CD4-positive, alpha-beta T cell (primary cell): ENCODE data around the gene RAB1B. TPM values are rescaled to one million over a fixed set of nuclear protein-coding genes. Genes with fewer than 3 reads are reported as not detected.

Source experiments
- ATAC-seq: fragments of 200-7000 bp; cut with Tn5 transposase; one replicate; pipeline ENCODE4 v1.10.0; 2022; ENCODE audit warnings: mild to moderate bottlenecking; ENCODE audit not compliant: poor library complexity
- CTCF ChIA-PET: fragments of 350-600 bp; sonication (Branson Sonifier 250); formaldehyde crosslinking; loops from one replicate; lab custom pipeline; 2021; ENCODE audit warnings: antibody characterized with exemption, inconsistent platforms; lab: Charles Lee
- POLR2A ChIA-PET: fragments of 350-600 bp; sonication (Branson Sonifier 250); formaldehyde crosslinking; loops from one replicate; lab custom pipeline; 2021; ENCODE audit warnings: antibody characterized with exemption, inconsistent platforms; lab: Charles Lee
- DNase-seq, 14 experiments: peaks; one replicate each; pipeline ENCODE4 v3.0.0-alpha.2; 2013 to 2020; ENCODE audit warnings: mixed read lengths in 2 of 14
- H3K27ac ChIP-seq, 2 donors: one replicate each; pipeline versions ENCODE4 v1.5.1 to v1.7.0; 2013; ENCODE audit warnings: low read length in 2 of 2, low read depth in 1 of 2, mild to moderate bottlenecking in 1 of 2
- H3K27me3 ChIP-seq, 2 experiments: 1 replicate in 1 of 2; 2 replicates in 1 of 2; pipeline versions ENCODE4 v1.6.1 to v1.7.0; 2013; ENCODE audit warnings: low read length in 2 of 2, control low read depth in 1 of 2, mild to moderate bottlenecking in 1 of 2, moderate library complexity in 1 of 2; ENCODE audit not compliant: insufficient read depth in 2 of 2, control insufficient read depth in 1 of 2
- H3K36me3 ChIP-seq: one replicate; pipeline ENCODE4 v1.6.1; 2013; ENCODE audit warnings: low read length, control low read depth; ENCODE audit not compliant: insufficient read depth
- H3K4me1 ChIP-seq: one replicate; pipeline ENCODE4 v1.6.1; 2013; ENCODE audit warnings: low read length, control low read depth; ENCODE audit not compliant: insufficient read depth
- H3K4me3 ChIP-seq: one replicate; pipeline ENCODE4 v1.5.1; 2013; ENCODE audit warnings: mild to moderate bottlenecking, low read length, moderate library complexity
- H3K9me3 ChIP-seq, 2 experiments: 1 replicate in 1 of 2; 2 replicates in 1 of 2; pipeline versions ENCODE4 v1.6.1 to v1.7.0; 2013; ENCODE audit warnings: low read length in 2 of 2, mild to moderate bottlenecking in 2 of 2, control low read depth in 1 of 2, moderate library complexity in 1 of 2; ENCODE audit not compliant: control insufficient read depth in 1 of 2, insufficient read depth in 1 of 2
- H3K27ac Mint-ChIP-seq: one replicate; pipeline ENCODE4 v1.8.0; 2020; ENCODE audit warnings: mixed read lengths
- H3K27me3 Mint-ChIP-seq: one replicate; pipeline ENCODE4 v1.8.0; 2021; ENCODE audit warnings: mixed read lengths
- H3K36me3 Mint-ChIP-seq: one replicate; pipeline ENCODE4 v1.8.0; 2021; ENCODE audit warnings: low read depth, mixed read lengths
- H3K4me1 Mint-ChIP-seq: one replicate; pipeline ENCODE4 v1.8.0; 2021; ENCODE audit warnings: low read depth, mixed read lengths
- H3K4me3 Mint-ChIP-seq: one replicate; pipeline ENCODE4 v1.8.0; 2020; ENCODE audit warnings: mild to moderate bottlenecking, mixed read lengths
- H3K9me3 Mint-ChIP-seq: one replicate; pipeline ENCODE4 v1.8.0; 2020; ENCODE audit warnings: mixed read lengths
- intact Hi-C, 2 experiments: fragments of 100-400 bp; cut with DNase I in 1 of 2; cut with micrococcal nuclease in 1 of 2; formaldehyde crosslinking; loops; one replicate each; pipeline versions ENCODE4 v1.15.1 to v1.9.0; 2023 to 2025; cut with DNase I, micrococcal nuclease
- total RNA-seq, 174 experiments: library from RNA in 2 of 174; stranded (reverse) in 2 of 174; gene quantifications; one replicate each; pipeline ENCODE4 v1.2.3 and lab custom pipeline; 2021 to 2026
- TF ChIP-seq, protein P1 (sequence below): fragments of 200-600 bp; IDR thresholded peaks from one replicate; pipeline ENCODE4 v1.8.0; 2022; ENCODE audit warnings: antibody characterized with exemption, mild to moderate bottlenecking

The RAB1B gene
- total RNA-seq, 2 experiments from 2014 or later = 27.4 to 29.4 TPM

DNA sequence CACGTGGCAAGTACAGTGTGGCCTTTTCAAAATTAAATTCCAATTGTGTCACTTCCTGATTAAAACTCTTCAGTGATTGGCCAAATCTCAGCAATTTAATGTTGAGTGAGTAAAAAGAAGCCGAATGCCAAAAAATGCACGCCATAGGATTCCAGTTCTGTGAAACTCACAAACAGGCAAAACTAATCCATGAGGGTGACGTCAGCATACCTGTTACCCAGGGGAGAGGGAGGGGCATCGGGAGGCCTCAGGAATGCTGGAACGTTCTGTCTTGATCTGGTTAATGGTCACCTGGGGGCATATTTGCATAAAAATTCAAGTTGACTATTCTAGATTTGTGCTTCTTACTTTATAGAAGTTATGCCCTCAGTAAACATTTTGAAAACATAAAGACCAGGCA is 39.9 kb upstream of the RAB1B start:
- Histone ChIP-seq H3K36me3 (peaks cover 80% of the 10 kb centered on the region), H3K4me3 (no peak overlapping the region), H3K4me1 (no peaks in the 10 kb centered on the region), H3K27me3 (no peaks in the 10 kb centered on the region), H3K9me3 (no peaks in the 10 kb centered on the region), H3K27ac (no peak overlapping the region)
- Mint-ChIP-seq H3K4me1 (no peaks in the 10 kb centered on the region), H3K4me3 (no peak overlapping the region), H3K27ac (no peak overlapping the region), H3K9me3 (no peaks in the 10 kb centered on the region), H3K36me3 (peaks cover 74% of the 10 kb centered on the region), H3K27me3 (no peaks in the 10 kb centered on the region)
- intact Hi-C loops = no loop called here
- POLR2A ChIA-PET = no interaction called here
- CTCF ChIA-PET = no interaction called here
- TF ChIP-seq, protein P1, sequence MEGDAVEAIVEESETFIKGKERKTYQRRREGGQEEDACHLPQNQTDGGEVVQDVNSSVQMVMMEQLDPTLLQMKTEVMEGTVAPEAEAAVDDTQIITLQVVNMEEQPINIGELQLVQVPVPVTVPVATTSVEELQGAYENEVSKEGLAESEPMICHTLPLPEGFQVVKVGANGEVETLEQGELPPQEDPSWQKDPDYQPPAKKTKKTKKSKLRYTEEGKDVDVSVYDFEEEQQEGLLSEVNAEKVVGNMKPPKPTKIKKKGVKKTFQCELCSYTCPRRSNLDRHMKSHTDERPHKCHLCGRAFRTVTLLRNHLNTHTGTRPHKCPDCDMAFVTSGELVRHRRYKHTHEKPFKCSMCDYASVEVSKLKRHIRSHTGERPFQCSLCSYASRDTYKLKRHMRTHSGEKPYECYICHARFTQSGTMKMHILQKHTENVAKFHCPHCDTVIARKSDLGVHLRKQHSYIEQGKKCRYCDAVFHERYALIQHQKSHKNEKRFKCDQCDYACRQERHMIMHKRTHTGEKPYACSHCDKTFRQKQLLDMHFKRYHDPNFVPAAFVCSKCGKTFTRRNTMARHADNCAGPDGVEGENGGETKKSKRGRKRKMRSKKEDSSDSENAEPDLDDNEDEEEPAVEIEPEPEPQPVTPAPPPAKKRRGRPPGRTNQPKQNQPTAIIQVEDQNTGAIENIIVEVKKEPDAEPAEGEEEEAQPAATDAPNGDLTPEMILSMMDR = no peak
- no peak for ATAC-seq
- DNase-seq = no peak

DNA sequence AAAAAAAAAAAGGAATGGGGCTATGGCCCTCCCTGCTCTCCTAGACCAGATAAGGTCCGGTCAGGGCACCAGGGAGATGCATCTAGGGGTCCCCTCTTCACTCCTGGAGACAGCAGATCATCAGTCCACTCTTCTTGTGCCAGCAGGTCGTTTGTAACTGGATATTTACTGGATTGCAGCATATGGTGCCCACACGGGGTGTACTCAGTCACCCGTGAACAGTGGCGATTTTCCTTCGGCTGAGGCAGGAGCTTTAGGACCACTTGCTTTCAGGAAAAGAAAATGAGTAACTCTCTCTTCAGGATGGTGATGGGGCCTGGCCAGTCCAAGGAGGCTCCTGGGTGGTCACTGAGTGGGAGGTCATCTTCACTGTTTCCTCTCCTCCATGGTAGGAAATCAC is 38.3 kb upstream of the RAB1B start:
- POLR2A ChIA-PET = no interaction called here
- Histone ChIP-seq H3K4me3 (no peak overlapping the region), H3K27ac (no peak overlapping the region), H3K4me1 (no peaks in the 10 kb centered on the region), H3K36me3 (peaks cover 81% of the 10 kb centered on the region), H3K9me3 (no peaks in the 10 kb centered on the region), H3K27me3 (no peaks in the 10 kb centered on the region)
- H3K4me3 Mint-ChIP-seq = no peak overlapping the region
- peaks cover 78% of the 10 kb centered on the region for H3K36me3 Mint-ChIP-seq
- ATAC-seq (no peak), DNase-seq (no peak)
- H3K27me3 Mint-ChIP-seq = no peaks in the 10 kb centered on the region
- H3K4me1 Mint-ChIP-seq = no peaks in the 10 kb centered on the region
- intact Hi-C loops = no loop called here
- CTCF ChIA-PET = no interaction called here
- TF ChIP-seq, protein P1 = no peak
- no peaks in the 10 kb centered on the region for H3K9me3 Mint-ChIP-seq
- H3K27ac Mint-ChIP-seq = no peak overlapping the region

DNA sequence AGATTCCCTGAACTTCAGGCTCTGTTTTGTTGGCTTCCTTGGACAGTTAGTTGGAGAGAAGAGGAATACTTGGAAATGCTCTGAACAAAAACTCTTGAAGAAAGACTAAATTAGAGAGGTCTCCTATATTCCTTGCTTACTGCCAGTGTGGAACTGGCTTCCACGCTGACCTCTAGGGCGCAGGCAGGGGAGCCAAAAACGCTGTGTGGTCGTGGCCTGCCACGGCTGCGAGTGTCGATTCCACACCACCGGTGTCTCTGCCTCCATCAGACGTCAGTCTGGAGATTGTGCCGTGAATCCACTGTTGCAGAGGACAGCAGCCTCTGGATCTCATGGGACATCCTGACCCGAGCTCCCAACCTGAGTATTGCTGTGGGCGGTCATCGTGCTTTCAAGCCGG is 37.5 kb upstream of the RAB1B start:
- H3K4me1 Mint-ChIP-seq = no peaks in the 10 kb centered on the region
- no peaks in the 10 kb centered on the region for H3K27me3 Mint-ChIP-seq
- ChIA-PET POLR2A (interaction anchor here (0.5 kb wide), 1 partner anchor 543 kb away, joined by 3 read pairs; no protein-coding TSS in a partner anchor), CTCF (no interaction called here)
- H3K4me3 Mint-ChIP-seq = no peak overlapping the region
- Histone ChIP-seq H3K27ac (no peak overlapping the region), H3K4me3 (no peak overlapping the region), H3K9me3 (no peaks in the 10 kb centered on the region), H3K36me3 (peaks cover 84% of the 10 kb centered on the region), H3K27me3 (no peaks in the 10 kb centered on the region), H3K4me1 (no peaks in the 10 kb centered on the region)
- no peak for DNase-seq
- H3K36me3 Mint-ChIP-seq = peaks cover 85% of the 10 kb centered on the region
- no peak for ATAC-seq
- intact Hi-C loops = no loop called here
- TF ChIP-seq, protein P1 = no peak
- no peaks in the 10 kb centered on the region for H3K9me3 Mint-ChIP-seq
- H3K27ac Mint-ChIP-seq = no peak overlapping the region
